Trophoblast cell (in vitro differentiated cells and primary cell): ENCODE data around the gene NCOA3.

Experiments
- DNase-seq, 2 donors: peaks; one replicate each; pipeline ENCODE4 v3.0.0-alpha.2; 2016
- H2AFZ ChIP-seq: 2 replicates; pipeline ENCODE4 v1.6.1; 2013; ENCODE audit warnings: low read length, moderate library complexity, mild to moderate bottlenecking; ENCODE audit not compliant: insufficient read depth, poor library complexity
- H2AK5ac ChIP-seq: 2 replicates; pipeline ENCODE4 v1.6.1; 2013; ENCODE audit warnings: mild to moderate bottlenecking, low read length
- H2BK120ac ChIP-seq: 2 replicates; pipeline ENCODE4 v1.6.1; 2013; ENCODE audit warnings: low read length, mild to moderate bottlenecking, moderate library complexity; ENCODE audit not compliant: insufficient read depth, poor library complexity
- H2BK12ac ChIP-seq: 2 replicates; pipeline ENCODE4 v1.6.1; 2013; ENCODE audit warnings: mild to moderate bottlenecking, low read length, moderate library complexity
- H2BK5ac ChIP-seq: 2 replicates; pipeline ENCODE4 v1.6.1; 2013; ENCODE audit warnings: low read length, low read depth, moderate library complexity, mild to moderate bottlenecking; ENCODE audit not compliant: poor library complexity
- H3K14ac ChIP-seq: 2 replicates; pipeline ENCODE4 v1.6.1; 2013; ENCODE audit warnings: mild to moderate bottlenecking, low read length
- H3K18ac ChIP-seq: 2 replicates; pipeline ENCODE4 v1.6.1; 2013; ENCODE audit warnings: mild to moderate bottlenecking, low read length
- H3K23ac ChIP-seq: 2 replicates; pipeline ENCODE4 v1.6.1; 2013; ENCODE audit warnings: low read length
- H3K27ac ChIP-seq: 2 replicates; pipeline ENCODE4 v1.5.1; 2013; ENCODE audit warnings: low read depth, mild to moderate bottlenecking, inconsistent platforms, low read length, moderate library complexity
- H3K27me3 ChIP-seq: 2 replicates; pipeline ENCODE4 v1.6.1; 2013; ENCODE audit warnings: inconsistent platforms, mild to moderate bottlenecking, low read length, moderate library complexity; ENCODE audit not compliant: insufficient read depth
- H3K36me3 ChIP-seq, 2 experiments: 1 replicate in 1 of 2; 2 replicates in 1 of 2; pipeline ENCODE4 v1.6.1; 2013; ENCODE audit warnings: low read length in 2 of 2, mild to moderate bottlenecking in 2 of 2, moderate library complexity in 1 of 2; ENCODE audit not compliant: insufficient read depth in 2 of 2, control insufficient read depth in 1 of 2
- H3K4ac ChIP-seq: 2 replicates; pipeline ENCODE4 v1.6.1; 2013; ENCODE audit warnings: low read depth, mild to moderate bottlenecking, low read length, moderate library complexity
- H3K4me1 ChIP-seq, 2 experiments: 1 replicate in 1 of 2; 2 replicates in 1 of 2; pipeline ENCODE4 v1.6.1; 2013; ENCODE audit warnings: low read length in 2 of 2, mild to moderate bottlenecking in 2 of 2, moderate library complexity in 1 of 2; ENCODE audit not compliant: insufficient read depth in 2 of 2, control insufficient read depth in 1 of 2
- H3K4me2 ChIP-seq: 2 replicates; pipeline ENCODE4 v1.6.1; 2013; ENCODE audit warnings: inconsistent platforms, mild to moderate bottlenecking, low read length, moderate library complexity
- H3K4me3 ChIP-seq: 2 replicates; pipeline ENCODE4 v1.5.1; 2013; ENCODE audit warnings: mild to moderate bottlenecking, low read depth, low read length, inconsistent platforms
- H3K79me1 ChIP-seq: one replicate; pipeline ENCODE4 v1.6.1; 2013; ENCODE audit warnings: low read length
- H3K79me2 ChIP-seq: 2 replicates; pipeline ENCODE4 v1.6.1; 2013; ENCODE audit warnings: low read length, mild to moderate bottlenecking; ENCODE audit not compliant: control insufficient read depth, insufficient read depth, poor library complexity
- H3K9ac ChIP-seq: 2 replicates; pipeline ENCODE4 v1.6.1; 2013; ENCODE audit warnings: mild to moderate bottlenecking, low read length
- H3K9me3 ChIP-seq: 2 replicates; pipeline ENCODE4 v1.6.1; 2013; ENCODE audit warnings: low read depth, mild to moderate bottlenecking, control low read depth, inconsistent platforms, low read length; ENCODE audit not compliant: insufficient read depth
- H4K12ac ChIP-seq: 2 replicates; pipeline ENCODE4 v1.6.1; 2013; ENCODE audit warnings: low read depth, mild to moderate bottlenecking, low read length, moderate library complexity
- H4K8ac ChIP-seq: 2 replicates; pipeline ENCODE4 v1.6.1; 2013; ENCODE audit warnings: low read depth, mild to moderate bottlenecking, low read length, moderate library complexity
- H4K91ac ChIP-seq: one replicate; pipeline ENCODE4 v1.6.1; 2013; ENCODE audit warnings: low read depth, mild to moderate bottlenecking, low read length, moderate library complexity
- WGBS: extraction: QIAGEN DNeasy Blood & Tissue Kit; methylation state at CpG from one replicate; pipeline ENCODE4 v1.1.7; 2013; ENCODE audit warnings: missing lambda C conversion rate; ENCODE audit not compliant: insufficient read length, insufficient coverage; ENCODE audit errors: extremely low coverage; 5-methylcytosine and 5-hydroxymethylcytosine counted together

Gene NCOA3

GRCh38 chr20:47611785-47612184 is 110.1 kb downstream of the NCOA3 start:
- peaks cover 2% of the 10 kb centered on the region for H3K79me2 ChIP-seq
- H2BK120ac ChIP-seq = no peak overlapping the region
- DNase-seq = no peak
- H3K23ac ChIP-seq = no peak overlapping the region
- H3K79me1 ChIP-seq = no peaks in the 10 kb centered on the region
- no peak overlapping the region for H4K12ac ChIP-seq
- H4K8ac ChIP-seq = no peak overlapping the region
- H2AK5ac ChIP-seq = no peak overlapping the region
- no peak overlapping the region for H3K14ac ChIP-seq
- no peak overlapping the region for H2BK5ac ChIP-seq
- no peaks in the 10 kb centered on the region for H3K36me3 ChIP-seq
- H3K27me3 ChIP-seq = no peaks in the 10 kb centered on the region
- H3K4me1 ChIP-seq = peaks cover 3 to 4% of the 10 kb centered on the region in 2 experiments
- H3K4me3 ChIP-seq = no peak overlapping the region
- H3K9me3 ChIP-seq = no peaks in the 10 kb centered on the region
- H3K27ac ChIP-seq = no peak overlapping the region
- H4K91ac ChIP-seq = no peak overlapping the region
- H3K4me2 ChIP-seq = no peak overlapping the region
- H3K18ac ChIP-seq = no peak overlapping the region
- H3K4ac ChIP-seq = no peak overlapping the region
- H3K9ac ChIP-seq = no peak overlapping the region
- H2AFZ ChIP-seq = no peak overlapping the region
- WGBS = no CpG with 5 or more reads among the region's 9 CpGs
- H2BK12ac ChIP-seq = no peak overlapping the region

GRCh38 chr20:47612670-47613069 is 111.0 kb downstream of the NCOA3 start:
- Histone ChIP-seq H3K14ac (no peak overlapping the region), H2BK12ac (no peak overlapping the region), H3K23ac (no peak overlapping the region), H3K4me2 (no peak overlapping the region), H3K18ac (no peak overlapping the region), H3K4me1 (peaks cover 3 to 4% of the 10 kb centered on the region in 2 experiments), H3K27me3 (no peaks in the 10 kb centered on the region), H2BK5ac (no peak overlapping the region), H3K79me1 (no peaks in the 10 kb centered on the region), H4K8ac (no peak overlapping the region), H4K12ac (no peak overlapping the region), H3K4me3 (no peak overlapping the region), H3K36me3 (no peaks in the 10 kb centered on the region), H4K91ac (no peak overlapping the region), H3K4ac (no peak overlapping the region), H2BK120ac (no peak overlapping the region), H2AK5ac (no peak overlapping the region), H2AFZ (no peak overlapping the region), H3K79me2 (peaks cover 2% of the 10 kb centered on the region), H3K9me3 (no peaks in the 10 kb centered on the region), H3K27ac (no peak overlapping the region), H3K9ac (no peak overlapping the region)
- no CpG with 5 or more reads among the region's 2 CpGs for WGBS
- no peak for DNase-seq

GRCh38 chr20:47614703-47615309 is 113.1 kb downstream of the NCOA3 start:
- H3K79me1 ChIP-seq = no peaks in the 10 kb centered on the region
- no peak overlapping the region for H3K4ac ChIP-seq
- H3K4me2 ChIP-seq = no peak overlapping the region
- H3K4me1 ChIP-seq = peaks cover 2 to 3% of the 10 kb centered on the region in 2 experiments
- H3K4me3 ChIP-seq = no peak overlapping the region
- DNase-seq = no peak
- no peak overlapping the region for H2BK5ac ChIP-seq
- H3K9me3 ChIP-seq = no peaks in the 10 kb centered on the region
- H3K14ac ChIP-seq = no peak overlapping the region
- H3K27ac ChIP-seq = no peak overlapping the region
- H4K12ac ChIP-seq = no peak overlapping the region
- no peak overlapping the region for H2AK5ac ChIP-seq
- peak overlapping the region; percentile 37 for H3K18ac ChIP-seq
- H2BK12ac ChIP-seq = no peak overlapping the region
- no peaks in the 10 kb centered on the region for H3K27me3 ChIP-seq
- no peak overlapping the region for H4K8ac ChIP-seq
- H2BK120ac ChIP-seq = no peak overlapping the region
- no peak overlapping the region for H3K9ac ChIP-seq
- H4K91ac ChIP-seq = no peak overlapping the region
- peak overlapping the region; percentile 41 for H2AFZ ChIP-seq
- H3K36me3 ChIP-seq = no peaks in the 10 kb centered on the region
- WGBS = no CpG with 5 or more reads among the region's 2 CpGs
- peaks cover 2% of the 10 kb centered on the region for H3K79me2 ChIP-seq
- H3K23ac ChIP-seq = no peak overlapping the region

- Histone ChIP-seq H3K27ac (no peak overlapping the region), H3K27me3 (no peaks in the 10 kb centered on the region), H3K4me3 (no peak overlapping the region), H3K4me2 (no peak overlapping the region), H3K18ac (no peak overlapping the region), H2AK5ac (no peak overlapping the region), H4K91ac (no peak overlapping the region), H2BK120ac (no peak overlapping the region), H3K79me1 (no peaks in the 10 kb centered on the region), H3K36me3 (peaks cover 3 to 8% of the 10 kb centered on the region in 2 experiments), H4K8ac (no peak overlapping the region), H3K79me2 (peaks cover 2% of the 10 kb centered on the region), H3K4ac (no peak overlapping the region), H2BK12ac (no peak overlapping the region), H4K12ac (no peak overlapping the region), H3K23ac (no peak overlapping the region), H3K9ac (no peak overlapping the region), H3K9me3 (no peaks in the 10 kb centered on the region), H2AFZ (no peak overlapping the region), H2BK5ac (no peak overlapping the region), H3K14ac (no peak overlapping the region), H3K4me1 (no peaks in the 10 kb centered on the region)
- DNase-seq = no peak
- no CpG with 5 or more reads among the region's 6 CpGs for WGBS
Measured at GRCh38 chr20:47618479-47618878, 116.8 kb downstream of the NCOA3 start.
